C4-2B (cell line): ENCODE results near the gene ATG7.

Source experiments
- CTCF ChIP-seq: fragments of 450-650 bp; conservative IDR thresholded peaks from 2 replicates; pipeline ENCODE4 v1.5.1; 2017; ENCODE audit warnings: mild to moderate bottlenecking
- ZFX ChIP-seq: fragments of 450-650 bp; IDR thresholded peaks from 2 replicates; pipeline ENCODE4 v1.6.1; 2017

- TF ChIP-seq CTCF = no peak
- no peak for TF ChIP-seq ZFX
Observed at GRCh38 chr3:11568503-11569155, 296.4 kb downstream of the ATG7 start.
